HG02840 (cell line): ENCODE measurements around the gene EVL.

ENCODE experiments used
- ATAC-seq: cut with Tn5 transposase; IDR thresholded peaks from one replicate; pipeline ENCODE4 v1.9.1; 2021; ENCODE audit warnings: mild to moderate bottlenecking, moderate library complexity, moderate number of reproducible peaks; ENCODE audit not compliant: unreplicated experiment, low FRiP score

EVL gene

GRCh38 chr14:100141098-100141497 is 75.9 kb downstream of the EVL start:
- no peak for ATAC-seq

GRCh38 chr14:100142073-100143040 is 77.1 kb downstream of the EVL start:
- ATAC-seq = no peak

- no peak for ATAC-seq
These were observed 78.3 kb downstream of the EVL start for GRCh38 chr14:100143523-100143922.

GRCh38 chr14:100143934-100144333 is 78.7 kb downstream of the EVL start:
- no peak for ATAC-seq

GRCh38 chr14:100144645-100144995 is 79.4 kb downstream of the EVL start:
- ATAC-seq = no peak

- ATAC-seq = no peak
These were observed 79.9 kb downstream of the EVL start for GRCh38 chr14:100144996-100145646.

- no peak for ATAC-seq
These were observed 80.7 kb downstream of the EVL start for GRCh38 chr14:100145682-100146464.

- no peak for ATAC-seq
These were observed 81.4 kb downstream of the EVL start for GRCh38 chr14:100146531-100147091.

- no peak for ATAC-seq
These were observed 82.0 kb downstream of the EVL start for GRCh38 chr14:100147181-100147631.

- ATAC-seq = no peak
These were observed 82.7 kb downstream of the EVL start for GRCh38 chr14:100147691-100148464.

GRCh38 chr14:100148837-100149731 is 83.9 kb downstream of the EVL start:
- ATAC-seq = no peak

GRCh38 chr14:100149851-100150611 is 84.8 kb downstream of the EVL start:
- no peak for ATAC-seq

GRCh38 chr14:100150932-100151587 is 85.8 kb downstream of the EVL start:
- no peak for ATAC-seq

GRCh38 chr14:100152091-100152490 is 86.9 kb downstream of the EVL start:
- ATAC-seq = no peak

- ATAC-seq = no peak
These were observed 88.3 kb downstream of the EVL start for GRCh38 chr14:100153560-100153959.

- ATAC-seq = no peak
These were observed 89.9 kb downstream of the EVL start for GRCh38 chr14:100155049-100155621.
